Endothelial cell (in vitro differentiated cells): ENCODE data around the gene MAP2K7. TPM values are rescaled to one million over a fixed set of nuclear protein-coding genes. Genes with fewer than 3 reads are reported as not detected.

ENCODE experiments used
- DNase-seq: peaks from one replicate; pipeline ENCODE4 v3.0.0; 2021; ENCODE audit warnings: low spot score
- H3K27ac Mint-ChIP-seq: one replicate; pipeline ENCODE4 v1.8.0; 2021; ENCODE audit warnings: mixed read lengths, inconsistent platforms; ENCODE audit not compliant: unreplicated experiment
- H3K27me3 Mint-ChIP-seq: one replicate; pipeline ENCODE4 v1.8.0; 2021; ENCODE audit warnings: mild to moderate bottlenecking, moderate library complexity, mixed read lengths, inconsistent platforms; ENCODE audit not compliant: unreplicated experiment
- H3K36me3 Mint-ChIP-seq: one replicate; pipeline ENCODE4 v1.8.0; 2021; ENCODE audit warnings: mild to moderate bottlenecking, low read depth, mixed read lengths, inconsistent platforms; ENCODE audit not compliant: unreplicated experiment
- H3K4me1 Mint-ChIP-seq: one replicate; pipeline ENCODE4 v1.8.0; 2021; ENCODE audit warnings: mild to moderate bottlenecking, mixed read lengths, inconsistent platforms; ENCODE audit not compliant: unreplicated experiment
- H3K4me3 Mint-ChIP-seq: one replicate; pipeline ENCODE4 v1.8.0; 2021; ENCODE audit warnings: mild to moderate bottlenecking, mixed read lengths, inconsistent platforms; ENCODE audit not compliant: unreplicated experiment
- H3K9me3 Mint-ChIP-seq: one replicate; pipeline ENCODE4 v1.8.0; 2021; ENCODE audit warnings: mixed read lengths, inconsistent platforms; ENCODE audit not compliant: unreplicated experiment
- total RNA-seq: library from RNA; stranded (reverse); fragmentation: NEBNext Ultra II Directional; extraction: Animal tissue kit (Norgen Biotek cat#: 25700); gene quantifications from one replicate; pipeline ENCODE4 v1.2.1, GENCODE V29; 2021; ENCODE audit not compliant: unreplicated experiment
- TF ChIP-seq, protein P1 (sequence below): fragments of 200-600 bp; sonication (generic); IDR thresholded peaks from one replicate; pipeline ENCODE4 v1.5.0; 2021; ENCODE audit warnings: antibody characterized with exemption; ENCODE audit not compliant: unreplicated experiment

Gene MAP2K7
- total RNA-seq, 1 donor from 2014 or later, result 31.1 TPM

DNA sequence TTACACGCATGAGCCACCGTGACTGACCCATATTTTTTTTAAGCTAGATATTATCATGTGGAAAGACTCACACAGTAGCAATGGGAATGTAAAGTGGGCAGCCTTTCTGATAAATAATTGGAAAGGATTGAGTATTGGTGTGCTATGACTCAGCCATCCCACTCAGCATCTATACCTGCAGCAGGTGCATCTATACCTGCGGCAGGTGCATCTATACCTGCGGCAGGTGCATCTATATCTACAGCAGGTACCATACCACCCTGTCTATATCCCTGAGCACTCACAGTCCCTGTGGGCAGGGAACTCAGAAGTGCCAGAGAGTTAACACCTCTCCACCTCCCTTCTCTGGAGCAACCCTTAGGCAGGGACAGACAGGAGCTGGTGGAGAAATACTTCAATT is 20.6 kb upstream of the MAP2K7 start:
- Mint-ChIP-seq H3K4me1 (peaks cover 2% of the 10 kb centered on the region), H3K9me3 (no peaks in the 10 kb centered on the region), H3K27ac (no peak overlapping the region), H3K36me3 (no peaks in the 10 kb centered on the region), H3K27me3 (peaks cover 5% of the 10 kb centered on the region), H3K4me3 (no peak overlapping the region)
- DNase-seq, result no peak
- TF ChIP-seq, protein P1, sequence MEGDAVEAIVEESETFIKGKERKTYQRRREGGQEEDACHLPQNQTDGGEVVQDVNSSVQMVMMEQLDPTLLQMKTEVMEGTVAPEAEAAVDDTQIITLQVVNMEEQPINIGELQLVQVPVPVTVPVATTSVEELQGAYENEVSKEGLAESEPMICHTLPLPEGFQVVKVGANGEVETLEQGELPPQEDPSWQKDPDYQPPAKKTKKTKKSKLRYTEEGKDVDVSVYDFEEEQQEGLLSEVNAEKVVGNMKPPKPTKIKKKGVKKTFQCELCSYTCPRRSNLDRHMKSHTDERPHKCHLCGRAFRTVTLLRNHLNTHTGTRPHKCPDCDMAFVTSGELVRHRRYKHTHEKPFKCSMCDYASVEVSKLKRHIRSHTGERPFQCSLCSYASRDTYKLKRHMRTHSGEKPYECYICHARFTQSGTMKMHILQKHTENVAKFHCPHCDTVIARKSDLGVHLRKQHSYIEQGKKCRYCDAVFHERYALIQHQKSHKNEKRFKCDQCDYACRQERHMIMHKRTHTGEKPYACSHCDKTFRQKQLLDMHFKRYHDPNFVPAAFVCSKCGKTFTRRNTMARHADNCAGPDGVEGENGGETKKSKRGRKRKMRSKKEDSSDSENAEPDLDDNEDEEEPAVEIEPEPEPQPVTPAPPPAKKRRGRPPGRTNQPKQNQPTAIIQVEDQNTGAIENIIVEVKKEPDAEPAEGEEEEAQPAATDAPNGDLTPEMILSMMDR, result no peak

- Mint-ChIP-seq H3K4me1 (peaks cover 2% of the 10 kb centered on the region), H3K27ac (no peak overlapping the region), H3K27me3 (peaks cover 5% of the 10 kb centered on the region), H3K36me3 (no peaks in the 10 kb centered on the region), H3K9me3 (no peaks in the 10 kb centered on the region), H3K4me3 (no peak overlapping the region)
- no peak for DNase-seq
- TF ChIP-seq, protein P1, result no peak
Measured at GRCh38 chr19:7883796-7884570, 19.7 kb upstream of the MAP2K7 start.

DNA sequence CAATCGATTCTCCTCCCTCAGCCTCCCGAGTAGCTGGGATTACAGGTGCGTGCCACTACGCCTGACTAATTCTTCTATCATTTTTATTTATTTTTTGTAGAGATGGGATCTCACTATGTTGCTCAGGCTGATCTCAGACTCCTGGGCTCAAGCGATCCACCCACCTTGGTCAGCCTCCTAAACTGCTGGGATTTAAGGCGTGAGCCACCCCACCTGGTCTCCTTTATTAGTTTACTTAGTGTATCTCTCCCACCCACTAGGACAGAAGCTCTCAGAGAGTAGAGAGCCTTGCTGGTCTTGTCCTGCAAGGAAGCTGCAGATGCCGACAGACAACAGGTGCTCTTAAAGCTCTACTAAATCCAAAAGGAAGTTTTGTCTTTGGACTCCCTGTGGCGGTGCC is 17.9 kb upstream of the MAP2K7 start:
- Mint-ChIP-seq H3K27ac (no peak overlapping the region), H3K27me3 (peaks cover 10% of the 10 kb centered on the region), H3K9me3 (no peaks in the 10 kb centered on the region), H3K4me3 (no peak overlapping the region), H3K36me3 (no peaks in the 10 kb centered on the region), H3K4me1 (peaks cover 2% of the 10 kb centered on the region)
- DNase-seq, result no peak
- TF ChIP-seq, protein P1, result no peak

DNA sequence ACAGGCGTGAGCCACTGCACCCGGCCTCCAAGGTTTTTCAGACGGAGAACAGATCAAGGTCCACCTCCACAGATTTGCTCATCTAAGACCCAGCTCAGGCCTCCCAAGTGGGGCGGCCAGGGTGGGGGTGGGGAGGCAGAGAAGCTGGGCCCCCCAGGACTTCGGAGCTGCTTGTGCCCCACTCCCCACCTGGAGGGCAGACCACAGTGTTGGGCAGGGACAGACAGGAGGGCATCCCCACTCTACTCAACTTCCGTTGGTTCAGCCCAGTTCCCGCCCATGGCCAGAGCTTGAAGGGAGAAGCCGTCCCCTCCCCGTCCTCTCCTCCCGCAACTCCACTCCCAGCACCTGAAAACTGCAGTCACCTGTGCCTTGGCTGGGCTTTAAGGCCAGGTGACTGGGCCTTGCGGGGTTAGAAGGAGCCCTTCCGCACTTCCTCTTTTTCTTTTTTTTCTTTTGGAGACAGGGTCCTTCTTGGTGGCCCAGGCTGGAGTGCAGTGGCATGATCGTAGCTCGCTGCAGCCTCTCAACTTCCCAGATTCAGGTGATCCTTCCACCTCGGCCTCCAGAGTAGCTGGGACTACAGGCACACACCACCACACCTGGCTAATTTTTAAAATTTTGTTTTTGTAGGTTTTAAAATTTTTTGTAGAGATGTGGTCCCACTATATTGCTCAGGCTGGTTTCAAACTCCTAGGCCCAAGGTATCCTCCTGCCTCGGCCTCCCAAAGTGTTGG is 16.1 kb upstream of the MAP2K7 start:
- peaks cover 2% of the 10 kb centered on the region for H3K4me1 Mint-ChIP-seq
- peaks cover 12% of the 10 kb centered on the region for H3K27me3 Mint-ChIP-seq
- H3K36me3 Mint-ChIP-seq, result no peaks in the 10 kb centered on the region
- TF ChIP-seq, protein P1, result no peak
- no peak overlapping the region for H3K4me3 Mint-ChIP-seq
- no peak for DNase-seq
- no peak overlapping the region for H3K27ac Mint-ChIP-seq
- H3K9me3 Mint-ChIP-seq, result no peaks in the 10 kb centered on the region
